ENCODE results near the gene ADAMTS4.

- TF ChIP-seq, protein P1, sequence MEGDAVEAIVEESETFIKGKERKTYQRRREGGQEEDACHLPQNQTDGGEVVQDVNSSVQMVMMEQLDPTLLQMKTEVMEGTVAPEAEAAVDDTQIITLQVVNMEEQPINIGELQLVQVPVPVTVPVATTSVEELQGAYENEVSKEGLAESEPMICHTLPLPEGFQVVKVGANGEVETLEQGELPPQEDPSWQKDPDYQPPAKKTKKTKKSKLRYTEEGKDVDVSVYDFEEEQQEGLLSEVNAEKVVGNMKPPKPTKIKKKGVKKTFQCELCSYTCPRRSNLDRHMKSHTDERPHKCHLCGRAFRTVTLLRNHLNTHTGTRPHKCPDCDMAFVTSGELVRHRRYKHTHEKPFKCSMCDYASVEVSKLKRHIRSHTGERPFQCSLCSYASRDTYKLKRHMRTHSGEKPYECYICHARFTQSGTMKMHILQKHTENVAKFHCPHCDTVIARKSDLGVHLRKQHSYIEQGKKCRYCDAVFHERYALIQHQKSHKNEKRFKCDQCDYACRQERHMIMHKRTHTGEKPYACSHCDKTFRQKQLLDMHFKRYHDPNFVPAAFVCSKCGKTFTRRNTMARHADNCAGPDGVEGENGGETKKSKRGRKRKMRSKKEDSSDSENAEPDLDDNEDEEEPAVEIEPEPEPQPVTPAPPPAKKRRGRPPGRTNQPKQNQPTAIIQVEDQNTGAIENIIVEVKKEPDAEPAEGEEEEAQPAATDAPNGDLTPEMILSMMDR (conservative IDR thresholded peaks at IDR 0.05), result no peak
- TF ChIP-seq ZFX (IDR thresholded peaks at IDR 0.05), result no peak
Measured at GRCh38 chr1:161230762-161231161, 31.9 kb upstream of the ADAMTS4 start.
